Activated naive CD4-positive, alpha-beta T cell treated with anti-CD3 and anti-CD28 coated beads, Interleukin-2, amount 50 U/mL, for 24 hours (primary cell): ENCODE results near the gene CHD9.
"Not testable (repeated sequence)": the region's sequence is repeated elsewhere in the genome, so short reads cannot be mapped to it uniquely, and the experiment has no call there.

Experiments
- H3K27ac Mint-ChIP-seq: one replicate; pipeline ENCODE4 v1.8.0; 2021; ENCODE audit warnings: mild to moderate bottlenecking, mixed read lengths
- H3K27me3 Mint-ChIP-seq: one replicate; pipeline ENCODE4 v1.8.0; 2021; ENCODE audit warnings: mixed read lengths
- H3K36me3 Mint-ChIP-seq: one replicate; pipeline ENCODE4 v1.8.0; 2021; ENCODE audit warnings: mixed read lengths
- H3K4me1 Mint-ChIP-seq: one replicate; pipeline ENCODE4 v1.8.0; 2021; ENCODE audit warnings: mixed read lengths
- H3K4me3 Mint-ChIP-seq: one replicate; pipeline ENCODE4 v1.8.0; 2021; ENCODE audit warnings: mild to moderate bottlenecking, mixed read lengths
- H3K9me3 Mint-ChIP-seq: one replicate; pipeline ENCODE4 v1.8.0; 2021; ENCODE audit warnings: mixed read lengths

Gene CHD9

GRCh38 chr16:53043428-53043831 lies 11.4 kb upstream of the CHD9 start:
- Mint-ChIP-seq H3K36me3 (no peaks in the 10 kb centered on the region), H3K4me1 (no peaks in the 10 kb centered on the region), H3K27me3 (peaks cover 3% of the 10 kb centered on the region), H3K9me3 (no peaks in the 10 kb centered on the region), H3K27ac (no peak overlapping the region), H3K4me3 (no peak overlapping the region)

- H3K9me3 Mint-ChIP-seq = no peaks in the 10 kb centered on the region
- no peaks in the 10 kb centered on the region for H3K4me1 Mint-ChIP-seq
- no peak overlapping the region for H3K4me3 Mint-ChIP-seq
- H3K27me3 Mint-ChIP-seq = peaks cover 3% of the 10 kb centered on the region
- no peaks in the 10 kb centered on the region for H3K36me3 Mint-ChIP-seq
- H3K27ac Mint-ChIP-seq = no peak overlapping the region
These were observed 10.7 kb upstream of the CHD9 start for GRCh38 chr16:53043986-53044601.

GRCh38 chr16:53045341-53046220 lies 9.2 kb upstream of the CHD9 start:
- Mint-ChIP-seq H3K36me3 (no peaks in the 10 kb centered on the region), H3K4me3 (no peak overlapping the region), H3K4me1 (no peaks in the 10 kb centered on the region), H3K27me3 (peaks cover 5% of the 10 kb centered on the region), H3K27ac (no peak overlapping the region), H3K9me3 (no peaks in the 10 kb centered on the region)

- H3K27ac Mint-ChIP-seq = peak overlapping the region; percentile 30
- H3K36me3 Mint-ChIP-seq, H3K4me1 Mint-ChIP-seq, H3K9me3 Mint-ChIP-seq, H3K4me3 Mint-ChIP-seq, H3K27me3 Mint-ChIP-seq: not testable (repeated sequence)
These were observed 7.3 kb upstream of the CHD9 start for GRCh38 chr16:53047515-53047914.

- H3K4me1 Mint-ChIP-seq = no peaks in the 10 kb centered on the region
- H3K27me3 Mint-ChIP-seq = peaks cover 4% of the 10 kb centered on the region
These were observed 6.5 kb upstream of the CHD9 start for GRCh38 chr16:53048139-53048915.

GRCh38 chr16:53051255-53051654 lies 3.5 kb upstream of the CHD9 start:
- not testable (repeated sequence) for H3K9me3 Mint-ChIP-seq, H3K36me3 Mint-ChIP-seq, H3K27ac Mint-ChIP-seq, H3K4me3 Mint-ChIP-seq, H3K27me3 Mint-ChIP-seq, H3K4me1 Mint-ChIP-seq

More at GRCh38 chr16:53048139-53048915, 6.5 kb upstream of the CHD9 start:
- Mint-ChIP-seq H3K4me3 (no peak overlapping the region), H3K27ac (no peak overlapping the region), H3K36me3 (no peaks in the 10 kb centered on the region), H3K9me3 (no peaks in the 10 kb centered on the region)

- Mint-ChIP-seq H3K4me3 (no peak within 1 kb of the TSS), H3K36me3 (no peaks in the 10 kb centered on the region), H3K27ac (no peak within 1 kb of the TSS), H3K9me3 (no peaks in the 10 kb centered on the region), H3K27me3 (peaks cover 4% of the 10 kb centered on the region), H3K4me1 (peaks cover 5% of the 10 kb centered on the region)
These were observed 2.0 kb upstream of the CHD9 start, which contains the start of gene CHD9NB for GRCh38 chr16:53052519-53053501. CHD9NB (minus strand) TSS chr16:53052897; CDS start chr16:53044158, 8,739 bp downstream.

- no peaks in the 10 kb centered on the region for H3K36me3 Mint-ChIP-seq
- peaks cover 5% of the 10 kb centered on the region for H3K4me1 Mint-ChIP-seq
- H3K27ac Mint-ChIP-seq = peak overlapping the region; percentile 68
- H3K27me3 Mint-ChIP-seq = peaks cover 4% of the 10 kb centered on the region
- peak overlapping the region; percentile 82 for H3K4me3 Mint-ChIP-seq
- no peaks in the 10 kb centered on the region for H3K9me3 Mint-ChIP-seq
These were observed 673 bp upstream of the CHD9 start for GRCh38 chr16:53053967-53054669.

- H3K36me3 Mint-ChIP-seq = no peaks in the 10 kb centered on the region
These were observed 975 bp downstream of the CHD9 start for GRCh38 chr16:53055541-53056391.

GRCh38 chr16:53056392-53056881 lies 1.6 kb downstream of the CHD9 start:
- peaks cover 9% of the 10 kb centered on the region for H3K4me1 Mint-ChIP-seq
- no peaks in the 10 kb centered on the region for H3K9me3 Mint-ChIP-seq
- H3K27me3 Mint-ChIP-seq = peaks cover 1% of the 10 kb centered on the region
- no peak overlapping the region for H3K27ac Mint-ChIP-seq
- no peaks in the 10 kb centered on the region for H3K36me3 Mint-ChIP-seq
- no peak overlapping the region for H3K4me3 Mint-ChIP-seq

More at GRCh38 chr16:53055541-53056391, 975 bp downstream of the CHD9 start:
- Mint-ChIP-seq H3K9me3 (no peaks in the 10 kb centered on the region), H3K4me3 (peak overlapping the region; percentile 82), H3K4me1 (peaks cover 5% of the 10 kb centered on the region), H3K27me3 (peaks cover 1% of the 10 kb centered on the region), H3K27ac (peak overlapping the region; percentile 20)

- peaks cover 1% of the 10 kb centered on the region for H3K27me3 Mint-ChIP-seq
- no peaks in the 10 kb centered on the region for H3K9me3 Mint-ChIP-seq
- H3K27ac Mint-ChIP-seq = no peak overlapping the region
- H3K4me3 Mint-ChIP-seq = no peak overlapping the region
- H3K36me3 Mint-ChIP-seq = no peaks in the 10 kb centered on the region
- H3K4me1 Mint-ChIP-seq = peaks cover 17% of the 10 kb centered on the region
These were observed 2.9 kb downstream of the CHD9 start for GRCh38 chr16:53057658-53058057.

- H3K36me3 Mint-ChIP-seq = no peaks in the 10 kb centered on the region
- H3K4me1 Mint-ChIP-seq = peaks cover 17% of the 10 kb centered on the region
- H3K27ac Mint-ChIP-seq = no peak overlapping the region
- no peaks in the 10 kb centered on the region for H3K9me3 Mint-ChIP-seq
- no peaks in the 10 kb centered on the region for H3K27me3 Mint-ChIP-seq
- no peak overlapping the region for H3K4me3 Mint-ChIP-seq
These were observed 3.6 kb downstream of the CHD9 start for GRCh38 chr16:53058441-53058840.

GRCh38 chr16:53058882-53059281 lies 4.1 kb downstream of the CHD9 start:
- no peaks in the 10 kb centered on the region for H3K9me3 Mint-ChIP-seq
- no peak overlapping the region for H3K27ac Mint-ChIP-seq

More at GRCh38 chr16:53058882-53059281, 4.1 kb downstream of the CHD9 start:
- H3K4me1 Mint-ChIP-seq = peaks cover 17% of the 10 kb centered on the region
- no peak overlapping the region for H3K4me3 Mint-ChIP-seq
- no peaks in the 10 kb centered on the region for H3K27me3 Mint-ChIP-seq
- H3K36me3 Mint-ChIP-seq = no peaks in the 10 kb centered on the region
